Omental fat pad (tissue), 4 donors: Measurements from ENCODE around the gene PSME3IP1. TPM values are rescaled to one million over a fixed set of nuclear protein-coding genes. Genes with fewer than 3 reads are reported as not detected.

Experiments
- ATAC-seq: fragments of 150-250 bp; one replicate; pipeline ENCODE4 v1.9.1; 2016; ENCODE audit warnings: mild to moderate bottlenecking, moderate library complexity; ENCODE audit not compliant: low FRiP score
- DNase-seq: peaks from one replicate; pipeline ENCODE4 v3.0.0-alpha.2; 2019; ENCODE audit warnings: low spot score
- total RNA-seq, 4 donors: library from RNA; depleted of rRNA; stranded (reverse); fragments of >200 nt; gene quantifications; one replicate each; pipeline ENCODE4 v1.1.0, GENCODE V29; 2016
- TF ChIP-seq, protein P1 (sequence below), 3 donors: fragments of 450-650 bp; IDR thresholded peaks; one replicate each; pipeline ENCODE4 v1.5.1; 2016 to 2017; ENCODE audit warnings: antibody characterized with exemption in 3 of 3, mild to moderate bottlenecking in 3 of 3, moderate library complexity in 2 of 3

PSME3IP1 gene
- total RNA-seq = 10 to 100 TPM; 47.1 to 62.6 (median 54.5) TPM

DNA sequence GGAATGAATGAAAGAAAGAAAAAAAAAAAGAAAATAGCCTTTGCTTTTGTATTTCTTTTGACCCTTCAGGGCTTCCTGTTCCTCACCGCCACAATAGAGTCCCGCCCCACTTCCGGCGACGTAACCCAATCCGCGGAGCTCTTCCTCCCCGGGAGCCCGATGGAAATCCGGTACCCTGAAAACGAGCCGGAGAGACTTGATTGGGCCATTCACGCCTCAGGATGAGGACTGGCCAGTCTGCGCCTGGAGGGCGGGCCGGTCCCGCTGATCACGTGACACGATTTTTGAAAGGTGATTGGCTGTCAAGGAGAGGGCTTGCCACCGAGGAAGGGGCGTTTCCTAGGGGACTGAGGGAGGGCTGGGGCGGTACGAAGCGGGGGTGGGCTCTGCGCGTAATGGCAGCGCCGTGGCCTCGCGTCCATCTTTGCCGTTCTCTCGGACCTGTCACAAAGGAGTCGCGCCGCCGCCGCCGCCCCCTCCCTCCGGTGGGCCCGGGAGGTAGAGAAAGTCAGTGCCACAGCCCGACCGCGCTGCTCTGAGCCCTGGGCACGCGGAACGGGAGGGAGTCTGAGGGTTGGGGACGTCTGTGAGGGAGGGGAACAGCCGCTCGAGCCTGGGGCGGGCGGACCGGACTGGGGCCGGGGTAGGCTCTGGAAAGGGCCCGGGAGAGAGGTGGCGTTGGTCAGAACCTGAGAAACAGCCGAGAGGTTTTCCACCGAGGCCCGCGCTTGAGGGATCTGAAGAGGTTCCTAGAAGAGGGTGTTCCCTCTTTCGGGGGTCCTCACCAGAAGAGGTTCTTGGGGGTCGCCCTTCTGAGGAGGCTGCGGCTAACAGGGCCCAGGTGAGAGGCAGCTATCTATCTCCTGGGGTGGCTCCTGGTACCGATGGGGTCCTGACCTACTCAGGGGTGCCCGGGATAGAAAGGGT, at the start of gene PSME3IP1, which contains the start of gene RSPRY1:
PSME3IP1 (minus strand) TSS at position 95 of the 927 bp plus-strand sequence. CDS start 12,185 bp downstream, outside the sequence.
RSPRY1 (plus strand) TSS at position 385 of the 927 bp plus-strand sequence. CDS start 18,330 bp downstream, outside the sequence.
- ATAC-seq (peak; percentile 96), DNase-seq (peak; percentile 91)
- TF ChIP-seq, protein P1, sequence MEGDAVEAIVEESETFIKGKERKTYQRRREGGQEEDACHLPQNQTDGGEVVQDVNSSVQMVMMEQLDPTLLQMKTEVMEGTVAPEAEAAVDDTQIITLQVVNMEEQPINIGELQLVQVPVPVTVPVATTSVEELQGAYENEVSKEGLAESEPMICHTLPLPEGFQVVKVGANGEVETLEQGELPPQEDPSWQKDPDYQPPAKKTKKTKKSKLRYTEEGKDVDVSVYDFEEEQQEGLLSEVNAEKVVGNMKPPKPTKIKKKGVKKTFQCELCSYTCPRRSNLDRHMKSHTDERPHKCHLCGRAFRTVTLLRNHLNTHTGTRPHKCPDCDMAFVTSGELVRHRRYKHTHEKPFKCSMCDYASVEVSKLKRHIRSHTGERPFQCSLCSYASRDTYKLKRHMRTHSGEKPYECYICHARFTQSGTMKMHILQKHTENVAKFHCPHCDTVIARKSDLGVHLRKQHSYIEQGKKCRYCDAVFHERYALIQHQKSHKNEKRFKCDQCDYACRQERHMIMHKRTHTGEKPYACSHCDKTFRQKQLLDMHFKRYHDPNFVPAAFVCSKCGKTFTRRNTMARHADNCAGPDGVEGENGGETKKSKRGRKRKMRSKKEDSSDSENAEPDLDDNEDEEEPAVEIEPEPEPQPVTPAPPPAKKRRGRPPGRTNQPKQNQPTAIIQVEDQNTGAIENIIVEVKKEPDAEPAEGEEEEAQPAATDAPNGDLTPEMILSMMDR (IDR thresholded peaks at IDR 0.05) = no peak

DNA sequence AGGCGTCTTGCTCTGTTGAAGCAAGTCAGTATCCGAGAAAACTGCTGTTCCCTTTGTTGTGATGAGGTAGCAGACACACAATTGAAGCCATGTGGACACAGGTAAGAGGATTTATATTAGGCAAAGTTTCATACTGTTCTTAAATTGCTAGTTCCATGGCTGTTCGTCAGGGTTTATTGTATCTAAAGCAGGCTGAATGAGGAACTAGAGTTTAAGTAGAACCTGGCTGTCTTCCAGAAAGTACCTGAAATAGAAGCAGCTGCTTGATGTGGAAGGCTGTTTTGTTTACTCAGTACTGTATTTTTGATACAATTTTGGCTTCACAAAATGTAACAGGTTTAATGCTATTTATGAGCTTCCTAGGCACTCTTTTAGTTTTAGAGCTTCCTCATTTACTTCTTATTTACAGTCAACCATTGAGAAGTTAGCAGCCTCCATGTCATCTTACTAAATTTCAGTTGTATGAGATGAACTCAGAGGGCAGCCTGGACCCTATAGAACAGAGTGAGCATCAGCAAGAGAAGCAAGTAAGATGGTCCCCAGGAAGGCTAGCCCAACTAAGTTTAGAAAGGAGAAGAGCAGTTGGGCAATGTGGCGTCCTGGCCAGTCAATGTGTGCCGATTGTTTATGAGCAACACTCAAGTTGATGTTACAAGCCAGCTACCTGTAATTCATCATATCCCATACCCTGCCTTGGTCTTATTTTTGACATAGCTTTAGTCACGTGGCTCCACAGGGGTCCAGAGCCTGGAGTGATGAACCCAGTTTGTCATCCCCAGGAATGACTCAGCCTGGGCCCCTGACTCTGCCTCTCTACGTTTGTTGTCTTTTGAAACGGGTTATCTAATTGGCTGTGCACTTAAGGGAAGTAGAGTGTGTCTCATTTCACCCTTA, 49.5 kb upstream of the PSME3IP1 start:
- ATAC-seq (no peak), DNase-seq (no peak)
- TF ChIP-seq, protein P1 (IDR thresholded peaks at IDR 0.05) = no peak

GRCh38 chr16:57234707-57235092, 48.9 kb upstream of the PSME3IP1 start:
- DNase-seq (no peak), ATAC-seq (no peak)
- TF ChIP-seq, protein P1 (IDR thresholded peaks at IDR 0.05) = no peak

DNA sequence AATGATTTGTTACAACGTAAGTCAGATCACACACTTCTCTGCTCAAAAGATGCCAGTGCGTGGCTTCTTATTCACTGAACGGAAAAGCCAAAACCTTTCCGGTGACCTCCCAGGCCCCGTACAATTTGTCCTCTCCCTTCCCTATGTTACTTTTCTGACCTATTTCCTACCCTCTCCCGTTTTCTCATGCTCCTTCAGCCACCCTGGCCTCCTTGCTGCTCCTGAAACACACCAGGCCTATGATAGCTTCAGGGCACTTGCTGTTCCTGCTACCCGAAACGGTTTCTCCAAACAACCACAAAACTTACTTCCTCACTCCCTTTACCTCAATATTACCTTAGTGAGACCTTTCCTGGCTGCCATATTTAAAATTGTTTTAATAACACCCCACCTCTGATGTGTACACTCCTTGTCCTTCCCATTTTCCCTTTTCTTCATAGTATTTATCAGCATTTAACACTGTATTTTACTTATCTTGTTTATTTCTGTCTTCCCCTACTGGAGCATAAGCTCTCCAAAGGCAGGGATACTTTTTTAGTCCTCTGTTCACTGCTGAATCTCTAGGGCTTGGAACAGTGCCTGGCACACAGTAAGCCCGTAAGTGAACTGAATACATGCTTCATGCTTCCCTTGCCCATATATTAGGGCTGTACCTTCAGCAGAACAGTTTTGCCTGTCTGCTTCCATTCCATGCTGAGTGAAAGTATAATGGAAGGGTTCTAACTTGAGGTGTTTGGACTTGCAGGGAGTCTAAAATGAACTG, 48.3 kb upstream of the PSME3IP1 start:
- DNase-seq (no peak), ATAC-seq (no peak)
- TF ChIP-seq, protein P1 (IDR thresholded peaks at IDR 0.05) = no peak

- ATAC-seq = no peak
- TF ChIP-seq, protein P1 (IDR thresholded peaks at IDR 0.05) = no peak
- no peak for DNase-seq
Measured at GRCh38 chr16:57231821-57232350, 46.0 kb upstream of the PSME3IP1 start.

DNA sequence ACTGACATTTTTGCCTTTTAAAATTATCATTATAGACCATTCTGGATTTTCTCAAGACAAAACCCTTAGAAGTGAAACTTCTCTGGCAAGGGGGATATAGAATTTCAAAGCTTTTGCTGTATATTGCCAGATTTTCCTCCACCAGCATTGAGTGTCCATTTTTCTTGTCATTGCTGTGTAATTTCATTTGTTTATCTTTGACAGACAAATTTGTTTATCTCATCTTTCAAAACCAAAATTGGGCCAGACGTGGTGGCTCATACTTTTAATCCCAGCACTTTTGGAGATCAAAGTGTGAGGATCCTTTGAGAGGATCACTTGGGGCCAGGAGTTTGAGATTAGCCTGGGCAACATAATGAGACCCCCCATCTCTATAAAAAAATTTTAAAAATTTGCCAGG, 43.2 kb upstream of the PSME3IP1 start:
- DNase-seq (no peak), ATAC-seq (no peak)
- TF ChIP-seq, protein P1 (IDR thresholded peaks at IDR 0.05) = no peak
